Loucy (cell line): Measurements from ENCODE around the gene SEMA5A.

ENCODE experiments used
- H2AFZ ChIP-seq: fragments of 200-600 bp; sonication (generic); 2 replicates; pipeline ENCODE4 v1.6.0; 2016; ENCODE audit warnings: antibody characterized with exemption, mild to moderate bottlenecking, low read length, moderate library complexity
- H3F3A ChIP-seq: fragments of 200-600 bp; 2 replicates; pipeline ENCODE4 v1.6.0; 2016; ENCODE audit warnings: antibody characterized with exemption, low read depth, mild to moderate bottlenecking
- H3K27me3 ChIP-seq: fragments of 200-600 bp; sonication (generic); 2 replicates; pipeline ENCODE4 v1.6.1; 2014; ENCODE audit warnings: low read length, mild to moderate bottlenecking; ENCODE audit not compliant: insufficient read depth, poor library complexity, severe bottlenecking
- H3K36me3 ChIP-seq: fragments of 200-600 bp; sonication (generic); 2 replicates; pipeline ENCODE4 v1.6.1; 2016; ENCODE audit warnings: low read length; ENCODE audit not compliant: insufficient read depth
- H3K4me1 ChIP-seq: fragments of 200-600 bp; sonication (generic); 2 replicates; pipeline ENCODE4 v1.5.1; 2014; ENCODE audit warnings: low read length, mild to moderate bottlenecking; ENCODE audit not compliant: insufficient read depth, poor library complexity, severe bottlenecking
- H3K4me2 ChIP-seq: fragments of 200-600 bp; sonication (generic); 2 replicates; pipeline ENCODE4 v1.6.0; 2014; ENCODE audit warnings: antibody characterized with exemption, low read length, low read depth, mild to moderate bottlenecking; ENCODE audit not compliant: poor library complexity, severe bottlenecking
- H3K4me3 ChIP-seq: fragments of 200-600 bp; sonication (generic); 2 replicates; pipeline ENCODE4 v1.5.1; 2014; ENCODE audit warnings: low read length, mild to moderate bottlenecking, mixed read lengths; ENCODE audit not compliant: poor library complexity, severe bottlenecking
- H3K79me2 ChIP-seq: fragments of 200-600 bp; sonication (generic); 2 replicates; pipeline ENCODE4 v1.6.1; 2014; ENCODE audit warnings: low read length; ENCODE audit not compliant: insufficient read depth
- H3K9ac ChIP-seq: fragments of 200-600 bp; sonication (generic); 2 replicates; pipeline ENCODE4 v1.6.0; 2014; ENCODE audit warnings: mild to moderate bottlenecking, low read depth, low read length, moderate library complexity; ENCODE audit not compliant: poor library complexity, severe bottlenecking
- H3K9me2 ChIP-seq: fragments of 200-600 bp; sonication (generic); replicated peaks from 2 replicates; pipeline ENCODE4 v1.6.1; 2016; ENCODE audit warnings: low read depth, low read length, mixed read lengths
- H3K9me3 ChIP-seq: fragments of 200-600 bp; sonication (generic); 2 replicates; pipeline ENCODE4 v1.6.1; 2014; ENCODE audit warnings: mild to moderate bottlenecking, antibody characterized with exemption, low read length, low read depth; ENCODE audit not compliant: insufficient read depth
- H4K20me1 ChIP-seq: fragments of 200-600 bp; sonication (generic); 2 replicates; pipeline ENCODE4 v1.6.0; 2014; ENCODE audit warnings: antibody characterized with exemption, low read length, mild to moderate bottlenecking; ENCODE audit not compliant: insufficient read depth, poor library complexity, severe bottlenecking
- EZH2phosphoT487 ChIP-seq: fragments of 200-600 bp; IDR thresholded peaks from 2 replicates; pipeline ENCODE4 v1.6.1; 2018; ENCODE audit warnings: antibody characterized with exemption, mild to moderate bottlenecking, moderate library complexity, borderline replicate concordance
- TF ChIP-seq, protein P1 (sequence below): fragments of 200-600 bp; sonication (generic); conservative IDR thresholded peaks from 2 replicates; pipeline ENCODE4 v1.5.1; 2014; ENCODE audit warnings: mild to moderate bottlenecking, antibody characterized with exemption, low read length

The SEMA5A gene

DNA sequence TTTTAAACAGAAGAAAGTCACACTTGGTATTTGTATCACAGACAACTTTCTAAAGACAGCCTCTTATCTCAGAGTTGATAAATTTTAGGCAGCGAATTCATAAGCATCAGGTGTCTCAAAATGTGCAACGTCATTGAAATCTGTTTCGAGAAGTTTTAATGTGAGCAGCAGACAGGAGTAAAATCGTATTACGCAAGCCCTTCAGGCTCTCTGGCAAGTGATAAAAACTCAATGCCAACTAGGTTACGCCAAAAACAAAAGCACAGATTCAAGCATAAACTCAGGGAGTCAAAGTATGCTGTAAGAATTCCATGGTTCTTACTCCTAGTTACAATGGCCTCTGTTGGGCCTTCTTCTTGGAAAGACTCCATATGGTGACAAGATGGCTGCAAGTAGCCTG lies 244.7 kb downstream of the SEMA5A start:
- H3K9me3 ChIP-seq: no peaks in the 10 kb centered on the region; the same call in 1 of the 2 replicates
- no peaks in the 10 kb centered on the region for H3K27me3 ChIP-seq

DNA sequence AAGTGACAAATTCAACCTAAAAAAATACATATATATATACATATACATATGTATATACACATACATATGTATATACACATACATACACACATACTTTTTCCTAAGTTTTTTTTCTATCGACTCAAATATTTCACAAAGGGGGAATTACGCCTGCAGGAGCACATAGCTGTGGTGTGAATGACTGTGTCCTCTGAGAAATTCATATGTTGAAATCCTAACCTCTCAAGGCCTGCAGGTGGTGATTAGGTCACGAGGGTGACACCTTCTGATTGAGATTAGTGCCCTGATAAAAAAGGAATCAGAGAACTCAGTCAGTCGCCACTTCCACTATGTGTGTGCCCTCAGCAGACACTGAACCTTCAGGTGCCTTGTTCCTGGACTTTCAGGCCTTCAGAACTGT lies 248.7 kb downstream of the SEMA5A start:
- Histone ChIP-seq H2AFZ (no peak overlapping the region), H3K4me3 (no peak overlapping the region), H3K9ac (no peak overlapping the region), H3K9me2 (no peaks in the 10 kb centered on the region), H4K20me1 (no peaks in the 10 kb centered on the region), H3F3A (no peaks in the 10 kb centered on the region), H3K4me1 (no peaks in the 10 kb centered on the region), H3K79me2 (no peaks in the 10 kb centered on the region), H3K36me3 (no peaks in the 10 kb centered on the region), H3K27me3 (no peaks in the 10 kb centered on the region), H3K4me2 (no peak overlapping the region), H3K9me3 (no peaks in the 10 kb centered on the region; the same call in 1 of the 2 replicates)
- TF ChIP-seq, protein P1, sequence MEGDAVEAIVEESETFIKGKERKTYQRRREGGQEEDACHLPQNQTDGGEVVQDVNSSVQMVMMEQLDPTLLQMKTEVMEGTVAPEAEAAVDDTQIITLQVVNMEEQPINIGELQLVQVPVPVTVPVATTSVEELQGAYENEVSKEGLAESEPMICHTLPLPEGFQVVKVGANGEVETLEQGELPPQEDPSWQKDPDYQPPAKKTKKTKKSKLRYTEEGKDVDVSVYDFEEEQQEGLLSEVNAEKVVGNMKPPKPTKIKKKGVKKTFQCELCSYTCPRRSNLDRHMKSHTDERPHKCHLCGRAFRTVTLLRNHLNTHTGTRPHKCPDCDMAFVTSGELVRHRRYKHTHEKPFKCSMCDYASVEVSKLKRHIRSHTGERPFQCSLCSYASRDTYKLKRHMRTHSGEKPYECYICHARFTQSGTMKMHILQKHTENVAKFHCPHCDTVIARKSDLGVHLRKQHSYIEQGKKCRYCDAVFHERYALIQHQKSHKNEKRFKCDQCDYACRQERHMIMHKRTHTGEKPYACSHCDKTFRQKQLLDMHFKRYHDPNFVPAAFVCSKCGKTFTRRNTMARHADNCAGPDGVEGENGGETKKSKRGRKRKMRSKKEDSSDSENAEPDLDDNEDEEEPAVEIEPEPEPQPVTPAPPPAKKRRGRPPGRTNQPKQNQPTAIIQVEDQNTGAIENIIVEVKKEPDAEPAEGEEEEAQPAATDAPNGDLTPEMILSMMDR: no peak
- no peak for TF ChIP-seq EZH2phosphoT487

More for the DNA sequence above, 244.7 kb downstream of the SEMA5A start:
- no peaks in the 10 kb centered on the region for H3F3A ChIP-seq
- no peak overlapping the region for H3K4me3 ChIP-seq
- no peaks in the 10 kb centered on the region for H3K9me2 ChIP-seq
- no peaks in the 10 kb centered on the region for H3K79me2 ChIP-seq
- H3K9ac ChIP-seq: no peak overlapping the region
- no peaks in the 10 kb centered on the region for H3K4me1 ChIP-seq
- H2AFZ ChIP-seq: no peak overlapping the region
- no peaks in the 10 kb centered on the region for H4K20me1 ChIP-seq
- H3K36me3 ChIP-seq: no peaks in the 10 kb centered on the region
- TF ChIP-seq, protein P1: no peak
- TF ChIP-seq EZH2phosphoT487: no peak
- H3K4me2 ChIP-seq: no peak overlapping the region

DNA sequence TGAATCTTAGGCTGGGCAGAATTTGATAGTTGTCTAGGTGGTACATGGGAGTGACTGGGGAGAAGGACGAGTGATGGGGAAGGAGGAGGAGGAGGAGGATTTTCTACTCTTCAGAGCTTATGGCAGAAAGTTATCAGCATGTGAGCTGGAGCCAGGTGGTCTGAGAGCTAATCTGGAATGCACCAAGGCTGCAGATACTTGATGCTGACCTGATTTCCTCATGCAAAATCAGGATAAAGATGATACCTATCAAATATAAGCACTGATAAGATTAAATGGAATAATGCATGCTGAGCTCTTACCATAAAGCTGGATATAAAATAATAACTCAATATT lies 250.4 kb downstream of the SEMA5A start:
- H3F3A ChIP-seq: no peaks in the 10 kb centered on the region
- no peaks in the 10 kb centered on the region for H3K27me3 ChIP-seq
- TF ChIP-seq EZH2phosphoT487: no peak
- TF ChIP-seq, protein P1: no peak
- H4K20me1 ChIP-seq: no peaks in the 10 kb centered on the region
- H3K9ac ChIP-seq: no peak overlapping the region
- no peaks in the 10 kb centered on the region; the same call in 1 of the 2 replicates for H3K9me3 ChIP-seq
- H3K4me1 ChIP-seq: no peaks in the 10 kb centered on the region
- no peak overlapping the region for H3K4me3 ChIP-seq
- no peaks in the 10 kb centered on the region for H3K36me3 ChIP-seq
- H3K79me2 ChIP-seq: no peaks in the 10 kb centered on the region
- H3K9me2 ChIP-seq: no peaks in the 10 kb centered on the region
- H2AFZ ChIP-seq: no peak overlapping the region
- H3K4me2 ChIP-seq: no peak overlapping the region
